Prostate gland (tissue), 2 donors: ENCODE results near the gene THSD7A.

Source experiments
- CTCF ChIP-seq, 4 experiments: fragments of 200-600 bp in 2 of 4; fragments of 450-650 bp in 2 of 4; sonication (generic) in 2 of 4; IDR thresholded peaks; 1 replicate in 3 of 4; 2 replicates in 1 of 4; pipeline ENCODE4 v1.5.1; 2016 to 2019; ENCODE audit warnings: antibody characterized with exemption in 4 of 4, mild to moderate bottlenecking in 2 of 4, moderate library complexity in 2 of 4
- POLR2A ChIP-seq: fragments of 450-650 bp; IDR thresholded peaks from one replicate; pipeline ENCODE4 v1.6.1; 2016; ENCODE audit warnings: antibody characterized with exemption, mild to moderate bottlenecking

DNA sequence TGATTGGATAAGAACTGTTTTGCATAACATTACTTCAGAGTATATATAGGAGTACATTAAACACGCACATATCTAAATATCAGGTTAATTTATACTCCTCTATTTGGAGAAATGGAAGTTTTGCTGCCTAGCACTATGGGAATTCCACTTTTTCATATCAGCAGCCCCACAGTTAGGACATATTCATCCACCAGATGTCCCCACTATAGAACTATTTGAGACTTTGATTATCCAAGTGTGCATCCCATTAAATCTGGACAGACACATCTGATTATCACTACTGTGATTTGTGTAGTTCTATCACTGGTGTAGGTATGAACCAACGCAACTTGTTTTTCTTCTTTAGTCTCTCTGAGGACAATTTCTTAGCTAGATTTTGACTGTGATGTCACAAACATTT is 345.7 kb downstream of the THSD7A start:
- no peak for TF ChIP-seq CTCF (IDR thresholded peaks at IDR 0.05)
- TF ChIP-seq POLR2A, result no peak
